HCT116 (cell line): Measurements from ENCODE around the gene TTC5. TPM values are rescaled to one million over a fixed set of nuclear protein-coding genes. Genes with fewer than 3 reads are reported as not detected.

Experiments
- ATAC-seq: fragments of 200-7000 bp; cut with Tn5 transposase; 2 replicates; pipeline ENCODE4 v1.9.1; 2020; ENCODE audit warnings: mild to moderate bottlenecking, moderate library complexity
- BruUV-seq: library from RNA; stranded (reverse); fragments of 400-500 nt; replicated peaks from 2 replicates; lab custom pipeline; 2021; lab: Mats Ljungman, UMichigan
- CTCF ChIA-PET: fragments of 300-600 bp; sonication (Branson Sonifier 250); formaldehyde crosslinking; loops from one replicate; lab custom pipeline; 2021; ENCODE audit warnings: antibody characterized with exemption; lab: Charles Lee
- POLR2A ChIA-PET: fragments of 300-600, 350-600 bp; sonication (Branson Sonifier 250); formaldehyde crosslinking; loops from one replicate; lab custom pipeline; 2021; ENCODE audit warnings: antibody characterized with exemption; lab: Charles Lee
- RAD21 ChIA-PET, 2 experiments: fragments of 300-600 bp; sonication (Branson Sonifier 250); formaldehyde crosslinking; loops; one replicate each; lab custom pipeline; 2023; ENCODE audit warnings: low total read pairs in 2 of 2; ENCODE audit not compliant: uncharacterized antibody in 2 of 2, unreplicated experiment in 2 of 2, low non-redundant PET in 1 of 2; lab: Charles Lee
- DNase-seq: peaks from one replicate; pipeline ENCODE4 v3.0.0-alpha.2; 2010; ENCODE audit warnings: low read depth, low spot score
- H2AFZ ChIP-seq: fragments of 200-600 bp; shearing (Covaris generic), sonication (generic); 2 replicates; pipeline ENCODE4 v1.6.1; 2017; ENCODE audit warnings: low read depth, mixed run types, mixed read lengths, antibody characterized with exemption, low read length; ENCODE audit not compliant: poor library complexity, severe bottlenecking
- H3K27ac ChIP-seq: 2 replicates; pipeline ENCODE4 v1.5.1; 2012; ENCODE audit warnings: low read depth, low read length
- H3K27me3 ChIP-seq: fragments of 200-600 bp; sonication (generic); 2 replicates; pipeline ENCODE4 v1.6.1; 2016; ENCODE audit warnings: mixed run types, low read length, mixed read lengths; ENCODE audit not compliant: insufficient read depth
- H3K36me3 ChIP-seq, 2 experiments: fragments of 200-500 bp in 1 of 2; fragments of 200-600 bp in 1 of 2; sonication (Bioruptor generic) in 1 of 2; sonication (generic) in 1 of 2; 2 replicates each; pipeline versions ENCODE4 v1.5.1 to v1.6.1; 2014 to 2016; ENCODE audit warnings: low read length in 2 of 2, inconsistent platforms in 1 of 2, mixed read lengths in 1 of 2, mixed run types in 1 of 2; ENCODE audit not compliant: insufficient read depth in 2 of 2, control insufficient read depth in 1 of 2
- H3K4me1 ChIP-seq, 2 experiments: fragments of 200-600 bp in 1 of 2; sonication (generic) in 1 of 2; 2 replicates each; pipeline versions ENCODE4 v1.5.1 to v1.6.1; 2012 to 2017; ENCODE audit warnings: low read length in 2 of 2, inconsistent platforms in 1 of 2, mild to moderate bottlenecking in 1 of 2, mixed read lengths in 1 of 2, mixed run types in 1 of 2, moderate library complexity in 1 of 2; ENCODE audit not compliant: insufficient read depth in 2 of 2, control insufficient read depth in 1 of 2
- H3K4me2 ChIP-seq: fragments of 200-600 bp; sonication (generic); 2 replicates; pipeline ENCODE4 v1.6.1; 2017; ENCODE audit warnings: mixed run types, low read length, mixed read lengths
- H3K4me3 ChIP-seq, 2 experiments: fragments of 200-600 bp in 1 of 2; sonication (generic) in 1 of 2; replicated peaks in 1 of 2; 2 replicates each; pipeline ENCODE4 v1.5.1; 2011 to 2016; ENCODE audit warnings: low read length in 2 of 2, control low read depth in 1 of 2, low read depth in 1 of 2, mild to moderate bottlenecking in 1 of 2, mixed read lengths in 1 of 2, mixed run types in 1 of 2
- H3K79me2 ChIP-seq: fragments of 200-600 bp; sonication (generic); 2 replicates; pipeline ENCODE4 v1.6.1; 2017; ENCODE audit warnings: mild to moderate bottlenecking, mixed run types, low read length, moderate library complexity, mixed read lengths; ENCODE audit not compliant: insufficient read depth
- H3K9ac ChIP-seq: fragments of 200-600 bp; sonication (generic); 2 replicates; pipeline ENCODE4 v1.6.1; 2016; ENCODE audit warnings: low read length, mixed read lengths
- H3K9me2 ChIP-seq: fragments of 200-600 bp; sonication (generic), shearing (Covaris generic); 2 replicates; pipeline ENCODE4 v1.6.1; 2017; ENCODE audit warnings: mixed run types, mild to moderate bottlenecking, moderate library complexity; ENCODE audit not compliant: insufficient read depth
- H3K9me3 ChIP-seq, 2 experiments: fragments of 200-500 bp in 1 of 2; fragments of 200-600 bp in 1 of 2; sonication (Bioruptor generic) in 1 of 2; sonication (generic) in 1 of 2; 2 replicates each; pipeline ENCODE4 v1.6.1; 2014 to 2017; ENCODE audit warnings: low read length in 2 of 2, mixed read lengths in 2 of 2, inconsistent platforms in 1 of 2, low read depth in 1 of 2, mild to moderate bottlenecking in 1 of 2, mixed run types in 1 of 2, moderate library complexity in 1 of 2; ENCODE audit not compliant: control insufficient read depth in 1 of 2, insufficient read depth in 1 of 2
- H4K20me1 ChIP-seq: fragments of 200-600 bp; sonication (generic), shearing (Covaris generic); 2 replicates; pipeline ENCODE4 v1.6.1; 2017; ENCODE audit warnings: mixed run types, mild to moderate bottlenecking, moderate library complexity; ENCODE audit not compliant: insufficient read depth
- ELF1 ChIP-seq: IDR thresholded peaks from 2 replicates; pipeline ENCODE4 v1.6.1; 2012; ENCODE audit warnings: low read depth, borderline replicate concordance
- FOSL1 ChIP-seq: IDR thresholded peaks from 2 replicates; pipeline ENCODE4 v1.6.1; 2012; ENCODE audit warnings: low read depth
- JUND ChIP-seq: IDR thresholded peaks from 2 replicates; pipeline ENCODE4 v1.6.1; 2012
- POLR2A ChIP-seq: IDR thresholded peaks from 2 replicates; pipeline ENCODE4 v1.7.0; 2011; ENCODE audit warnings: borderline replicate concordance; ENCODE audit not compliant: insufficient read depth, insufficient read length; ENCODE audit errors: extremely low read depth
- SIN3A ChIP-seq: IDR thresholded peaks from 2 replicates; pipeline ENCODE4 v1.6.1; 2012; ENCODE audit warnings: low read depth
- SRF ChIP-seq: IDR thresholded peaks from 2 replicates; pipeline ENCODE4 v1.6.1; 2012; ENCODE audit warnings: low read depth
- TCF7L2 ChIP-seq: IDR thresholded peaks from 2 replicates; pipeline ENCODE4 v1.7.0; 2011; ENCODE audit warnings: borderline replicate concordance, inconsistent platforms; ENCODE audit not compliant: insufficient read depth, insufficient read length; ENCODE audit errors: extremely low read depth
- intact Hi-C: fragments of 100-400 bp; cut with micrococcal nuclease; formaldehyde crosslinking; loops from 2 replicates; pipeline ENCODE4 v1.10.0; 2022
- total RNA-seq: library from RNA; stranded (reverse); gene quantifications from one replicate; pipeline ENCODE4 v1.2.1, GENCODE V29; 2021; ENCODE audit not compliant: unreplicated experiment
- TF ChIP-seq, protein P1 (sequence below): IDR thresholded peaks from 2 replicates; pipeline ENCODE4 v1.6.1; 2012; ENCODE audit warnings: low read depth
- TF ChIP-seq, protein P2 (sequence below): IDR thresholded peaks from 2 replicates; pipeline ENCODE4 v1.6.1; 2012

Gene TTC5
- total RNA-seq, 1 experiment from 2014 or later = 23.3 TPM

DNA sequence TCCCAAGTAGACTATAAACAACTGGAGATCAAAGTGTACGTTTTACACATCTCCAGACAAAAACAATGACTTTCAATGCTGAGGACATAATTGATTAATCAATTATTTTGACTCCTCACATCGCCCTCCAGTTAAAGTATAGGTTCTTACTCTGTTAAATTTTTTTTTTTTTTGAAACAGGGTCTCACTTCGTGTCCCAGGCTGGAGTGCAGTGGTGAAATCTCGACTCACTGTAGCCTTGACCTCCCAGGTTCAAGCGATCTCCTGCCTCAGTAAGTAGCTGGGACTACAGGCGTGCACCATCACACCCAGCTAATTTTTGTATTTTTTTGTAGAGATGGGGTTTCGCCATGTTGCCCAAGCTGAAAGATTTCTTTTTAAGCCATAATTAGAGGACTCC lies 28.3 kb upstream of the TTC5 start:
- Histone ChIP-seq H2AFZ (peak overlapping the region; percentile 55), H3K9me2 (no peaks in the 10 kb centered on the region), H3K36me3 (peaks cover 6 to 11% of the 10 kb centered on the region in 2 experiments), H3K4me2 (peak overlapping the region; percentile 79; the same call in 1 of the 2 replicates), H3K79me2 (peaks cover 41% of the 10 kb centered on the region), H3K27ac (no peak overlapping the region), H4K20me1 (no peaks in the 10 kb centered on the region), H3K4me1 (peaks cover 12% of the 10 kb centered on the region in 2 experiments), H3K27me3 (no peaks in the 10 kb centered on the region), H3K4me3 (no peak overlapping the region), H3K9me3 (no peaks in the 10 kb centered on the region), H3K9ac (0 out of 2 replicates have a peak overlapping the region, but pooled peaks have one; percentile 90)
- DNase-seq (no peak), ATAC-seq (no peak)
- POLR2A ChIA-PET = interaction anchor here (3.0 kb wide), 1 partner anchor 9 kb away, joined by 41 read pairs; the partner anchor contains the start of gene PARP2
- TF ChIP-seq, protein P1, sequence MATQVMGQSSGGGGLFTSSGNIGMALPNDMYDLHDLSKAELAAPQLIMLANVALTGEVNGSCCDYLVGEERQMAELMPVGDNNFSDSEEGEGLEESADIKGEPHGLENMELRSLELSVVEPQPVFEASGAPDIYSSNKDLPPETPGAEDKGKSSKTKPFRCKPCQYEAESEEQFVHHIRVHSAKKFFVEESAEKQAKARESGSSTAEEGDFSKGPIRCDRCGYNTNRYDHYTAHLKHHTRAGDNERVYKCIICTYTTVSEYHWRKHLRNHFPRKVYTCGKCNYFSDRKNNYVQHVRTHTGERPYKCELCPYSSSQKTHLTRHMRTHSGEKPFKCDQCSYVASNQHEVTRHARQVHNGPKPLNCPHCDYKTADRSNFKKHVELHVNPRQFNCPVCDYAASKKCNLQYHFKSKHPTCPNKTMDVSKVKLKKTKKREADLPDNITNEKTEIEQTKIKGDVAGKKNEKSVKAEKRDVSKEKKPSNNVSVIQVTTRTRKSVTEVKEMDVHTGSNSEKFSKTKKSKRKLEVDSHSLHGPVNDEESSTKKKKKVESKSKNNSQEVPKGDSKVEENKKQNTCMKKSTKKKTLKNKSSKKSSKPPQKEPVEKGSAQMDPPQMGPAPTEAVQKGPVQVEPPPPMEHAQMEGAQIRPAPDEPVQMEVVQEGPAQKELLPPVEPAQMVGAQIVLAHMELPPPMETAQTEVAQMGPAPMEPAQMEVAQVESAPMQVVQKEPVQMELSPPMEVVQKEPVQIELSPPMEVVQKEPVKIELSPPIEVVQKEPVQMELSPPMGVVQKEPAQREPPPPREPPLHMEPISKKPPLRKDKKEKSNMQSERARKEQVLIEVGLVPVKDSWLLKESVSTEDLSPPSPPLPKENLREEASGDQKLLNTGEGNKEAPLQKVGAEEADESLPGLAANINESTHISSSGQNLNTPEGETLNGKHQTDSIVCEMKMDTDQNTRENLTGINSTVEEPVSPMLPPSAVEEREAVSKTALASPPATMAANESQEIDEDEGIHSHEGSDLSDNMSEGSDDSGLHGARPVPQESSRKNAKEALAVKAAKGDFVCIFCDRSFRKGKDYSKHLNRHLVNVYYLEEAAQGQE = no peak
- TF ChIP-seq POLR2A (no peak), FOSL1 (no peak), ELF1 (no peak), JUND (no peak), SIN3A (no peak), TCF7L2 (no peak), SRF (no peak)
- TF ChIP-seq, protein P2, sequence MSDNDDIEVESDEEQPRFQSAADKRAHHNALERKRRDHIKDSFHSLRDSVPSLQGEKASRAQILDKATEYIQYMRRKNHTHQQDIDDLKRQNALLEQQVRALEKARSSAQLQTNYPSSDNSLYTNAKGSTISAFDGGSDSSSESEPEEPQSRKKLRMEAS = no peak
- CTCF ChIA-PET = interaction anchor here (0.9 to 1.5 kb wide), 3 partner anchors 55 to 274 kb away, joined by 3 read pairs; no protein-coding TSS in a partner anchor
- BruUV-seq = no TSS peak
- intact Hi-C loops = no loop called here
- RAD21 ChIA-PET = interaction anchor here in 1 of 2 experiments (0.6 kb wide), 1 partner anchor 275 kb away, joined by 3 read pairs; no protein-coding TSS in a partner anchor
